ENCODE measurements around the gene FBXW11.
"Not testable (repeated sequence)": the region's sequence is repeated elsewhere in the genome, so short reads cannot be mapped to it uniquely, and the experiment has no call there.

FBXW11 gene

DNA sequence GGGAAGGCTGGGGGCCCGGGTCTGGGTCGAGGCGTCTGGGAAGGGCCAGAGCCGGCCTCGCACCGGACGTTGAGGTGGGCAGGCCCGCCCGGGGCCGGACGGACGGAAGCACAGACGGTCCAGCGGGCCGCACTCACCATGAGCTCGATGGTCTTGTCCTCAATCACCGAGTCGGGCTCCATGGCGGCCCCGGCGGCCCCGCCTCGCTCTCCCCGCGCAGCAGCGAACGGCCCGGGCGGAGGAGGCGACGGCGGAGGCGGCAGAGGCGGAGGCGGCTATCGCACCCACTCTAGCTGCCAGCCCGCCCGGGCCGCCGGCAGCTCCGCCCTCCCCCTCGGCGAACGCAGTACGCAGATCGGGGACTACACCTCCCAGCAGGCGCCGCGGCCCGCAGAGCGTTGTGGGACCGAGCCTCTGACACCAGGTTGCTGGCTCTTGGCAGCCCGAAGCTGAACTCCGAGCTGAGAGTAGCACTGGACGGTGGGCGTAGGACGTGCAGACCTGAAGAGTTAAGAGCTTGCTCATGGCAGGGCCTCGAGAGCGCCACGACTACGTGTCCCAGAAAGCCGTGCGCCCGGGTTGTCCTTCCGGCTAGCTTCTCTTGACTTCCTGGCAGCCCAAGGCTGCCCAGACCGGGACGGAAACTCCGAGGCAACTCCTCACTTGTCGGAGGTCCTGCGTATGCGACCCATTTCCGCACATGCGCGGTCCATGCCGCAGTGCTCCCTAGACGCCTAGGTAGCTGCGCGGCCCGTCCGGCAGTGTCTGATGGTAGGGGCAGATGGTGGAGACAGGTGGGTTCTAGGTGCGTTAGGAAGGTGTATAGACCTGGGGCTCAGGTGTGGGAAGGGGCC is at the start of gene FBXW11:
Gene FBXW11, minus strand, starts transcription at position 318 of the 854 bp plus-strand sequence. Its CDS starts 136 bp downstream, at position 182.
- peak; percentile 97 for DNase-seq

- no peak for DNase-seq
Measured at GRCh38 chr5:172055996-172056395, 49.6 kb upstream of the FBXW11 start.

DNA sequence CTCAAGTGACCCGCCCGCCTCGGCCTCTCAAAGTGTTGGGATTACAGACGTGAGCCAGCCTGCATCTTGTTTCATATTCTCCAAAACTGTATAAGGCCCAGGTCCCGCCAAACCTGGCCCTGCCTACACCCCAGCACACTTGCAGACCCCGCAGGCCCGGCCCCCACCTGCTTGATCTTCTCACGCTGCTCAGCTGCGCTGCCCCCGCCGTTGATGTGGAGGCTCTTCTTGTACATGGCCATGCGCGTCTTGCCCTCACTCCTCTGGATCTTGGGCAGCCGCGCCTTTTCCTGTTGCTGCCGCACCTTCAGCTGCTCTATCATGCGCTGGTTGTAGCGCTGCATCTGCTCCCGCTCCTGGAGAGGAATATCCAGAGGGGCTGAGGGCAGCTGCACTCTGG is 49.0 kb upstream of the FBXW11 start:
- no peak for DNase-seq

- no peak for DNase-seq
Measured at GRCh38 chr5:172054611-172055153, 48.2 kb upstream of the FBXW11 start.

- no peak for DNase-seq
Measured at GRCh38 chr5:172052450-172053236, 46.2 kb upstream of the FBXW11 start.

- no peak for DNase-seq
Measured at GRCh38 chr5:172051643-172052339, 45.4 kb upstream of the FBXW11 start.

DNA sequence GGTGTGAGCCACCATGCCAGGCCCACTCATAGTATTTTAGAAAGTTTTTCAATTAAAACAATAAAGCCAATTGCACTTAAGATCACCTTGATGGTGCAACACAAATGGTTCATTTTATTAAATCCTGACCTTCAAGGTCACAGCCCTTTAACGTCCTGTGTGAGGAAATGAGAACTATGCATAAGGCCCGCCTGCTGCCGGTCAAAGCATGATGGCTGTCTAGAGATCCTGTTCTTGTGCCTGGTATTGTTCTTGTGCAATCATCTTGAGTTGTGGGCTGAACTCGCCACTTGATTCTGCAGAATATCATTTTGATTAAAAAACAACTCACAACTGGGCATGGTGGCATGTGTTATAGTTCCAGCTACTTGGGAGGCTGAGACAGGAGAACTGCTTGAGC is 43.6 kb upstream of the FBXW11 start:
- DNase-seq: no peak

GRCh38 chr5:172049226-172049796 is 42.9 kb upstream of the FBXW11 start:
- DNase-seq: no peak

DNA sequence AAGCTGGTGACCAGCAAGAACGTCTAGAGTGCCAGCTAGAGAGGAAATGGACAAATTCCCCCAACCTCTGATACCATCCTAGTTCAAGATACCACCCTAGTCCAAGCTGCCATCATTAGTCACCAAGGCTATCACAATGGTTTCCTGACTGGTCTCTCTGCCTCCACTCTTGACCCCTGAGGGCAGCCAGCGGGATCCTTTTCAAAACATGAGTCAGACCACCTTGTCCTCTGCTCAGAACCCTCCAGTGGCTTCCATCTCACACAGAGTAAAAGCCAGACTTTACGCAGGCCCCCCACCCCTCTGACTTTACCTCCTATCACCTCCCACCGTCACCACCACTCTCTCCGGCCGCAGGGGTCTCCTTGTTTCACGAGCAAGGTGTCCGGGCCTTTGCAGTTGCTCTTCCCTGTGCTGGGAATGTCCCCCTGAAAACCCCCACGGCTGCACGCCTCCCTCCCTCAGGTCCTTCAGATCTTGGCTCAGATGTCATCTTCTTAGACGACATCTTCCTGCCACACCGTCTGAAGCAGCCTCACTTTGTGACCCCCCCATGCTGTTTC is 42.2 kb upstream of the FBXW11 start:
- no peak for DNase-seq

GRCh38 chr5:172048170-172048422 is 41.7 kb upstream of the FBXW11 start:
- no peak for DNase-seq

DNA sequence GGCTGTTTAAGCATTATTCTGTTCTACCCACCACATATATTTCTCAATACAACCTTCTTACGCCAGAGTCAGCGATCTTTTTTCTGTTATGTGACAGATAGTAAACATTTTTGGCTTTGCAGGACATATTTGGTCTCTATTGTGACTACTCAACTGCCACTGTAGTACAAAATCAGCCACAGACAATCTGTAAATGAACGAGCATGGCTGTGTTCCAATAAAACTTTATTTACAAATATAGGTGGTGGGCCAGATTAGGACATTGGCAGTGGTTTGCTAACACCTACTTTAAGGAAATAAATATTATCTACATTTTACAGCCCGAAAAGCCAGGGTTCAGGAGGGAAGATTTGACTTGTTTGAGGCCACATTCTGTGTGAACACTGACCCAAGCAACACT is 40.2 kb upstream of the FBXW11 start:
- no peak for DNase-seq

GRCh38 chr5:172045315-172045632 is 38.8 kb upstream of the FBXW11 start:
- no peak for DNase-seq

DNA sequence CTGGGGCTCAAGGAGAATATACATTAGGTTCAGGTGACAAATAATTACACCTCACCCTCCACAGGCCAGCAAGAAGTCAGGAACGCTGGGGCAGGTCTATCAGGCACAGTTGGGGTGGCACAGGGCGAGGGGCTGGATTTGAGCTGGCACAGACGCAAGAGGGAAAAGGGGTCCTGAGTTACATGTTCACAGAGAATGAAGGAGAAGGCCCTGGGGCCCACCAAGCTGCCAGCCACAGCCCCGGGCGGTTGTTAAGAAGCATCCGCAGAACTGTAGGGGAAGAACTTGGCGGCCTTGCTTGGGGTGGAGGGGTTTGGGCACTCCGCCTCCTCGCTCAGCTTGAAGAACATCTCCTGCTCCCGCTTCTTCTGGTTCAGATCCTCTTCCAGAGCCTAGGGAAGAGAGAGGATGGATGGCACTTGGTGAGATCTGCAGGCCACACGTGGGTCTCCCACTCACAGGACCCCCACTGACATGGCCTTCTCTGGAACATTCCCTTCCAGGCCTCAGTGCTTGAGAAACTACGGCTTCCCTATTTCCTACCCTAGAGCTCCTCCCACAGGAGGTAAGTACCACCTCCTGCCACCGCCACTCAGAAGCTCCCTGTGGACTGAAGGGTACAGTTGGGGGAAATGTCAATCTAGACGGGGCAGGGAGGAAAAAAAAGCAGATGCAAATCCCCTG is 38.3 kb upstream of the FBXW11 start:
- no peak for DNase-seq

DNA sequence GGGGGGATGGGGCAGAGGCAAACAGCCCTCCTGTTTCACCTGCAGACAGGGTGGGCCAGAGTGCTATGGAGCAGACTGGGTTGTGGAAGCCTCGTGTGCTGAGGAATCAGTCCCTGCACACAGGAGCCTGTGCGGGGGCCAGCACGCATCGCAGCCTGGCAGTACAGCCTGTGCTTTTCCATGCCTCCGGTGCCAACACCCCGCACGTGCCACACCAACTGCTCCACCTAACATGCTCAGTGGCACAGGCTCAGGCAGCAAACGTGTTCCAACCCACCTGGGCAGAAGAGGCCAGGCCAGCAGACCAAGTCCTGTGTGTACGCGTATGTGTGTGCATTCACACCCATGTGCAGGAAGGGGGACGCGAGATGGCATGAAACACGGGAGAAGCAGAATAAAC is 37.4 kb upstream of the FBXW11 start:
- DNase-seq: no peak

DNA sequence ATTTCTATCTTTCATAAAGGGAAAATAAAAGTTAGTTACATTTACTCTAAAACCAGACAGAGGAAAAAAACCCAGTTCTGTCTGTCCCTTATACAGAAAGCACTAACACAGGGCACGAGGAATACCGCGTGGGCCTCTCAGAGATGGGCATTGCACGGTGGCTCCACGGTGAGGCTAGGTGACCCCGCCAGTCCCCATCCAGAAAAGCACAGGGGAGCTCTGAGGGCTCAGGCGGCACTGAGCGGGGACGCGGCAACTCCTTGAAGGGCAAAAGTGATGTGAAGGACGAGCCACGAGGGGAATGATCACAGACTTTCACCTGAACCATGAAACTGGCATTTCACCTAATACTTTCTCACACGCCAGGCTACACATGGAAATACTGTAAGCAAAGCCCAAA is 35.7 kb upstream of the FBXW11 start:
- DNase-seq: no peak

GRCh38 chr5:172038167-172038566 is 31.7 kb upstream of the FBXW11 start:
- DNase-seq: no peak

GRCh38 chr5:172035049-172035448 is 28.6 kb upstream of the FBXW11 start:
- DNase-seq: no peak

GRCh38 chr5:172031894-172032461 is 25.5 kb upstream of the FBXW11 start:
- DNase-seq: no peak

- DNase-seq: no peak
Measured at GRCh38 chr5:172029876-172030275, 23.4 kb upstream of the FBXW11 start.

GRCh38 chr5:172028167-172028566 is 21.7 kb upstream of the FBXW11 start:
- no peak for DNase-seq

DNA sequence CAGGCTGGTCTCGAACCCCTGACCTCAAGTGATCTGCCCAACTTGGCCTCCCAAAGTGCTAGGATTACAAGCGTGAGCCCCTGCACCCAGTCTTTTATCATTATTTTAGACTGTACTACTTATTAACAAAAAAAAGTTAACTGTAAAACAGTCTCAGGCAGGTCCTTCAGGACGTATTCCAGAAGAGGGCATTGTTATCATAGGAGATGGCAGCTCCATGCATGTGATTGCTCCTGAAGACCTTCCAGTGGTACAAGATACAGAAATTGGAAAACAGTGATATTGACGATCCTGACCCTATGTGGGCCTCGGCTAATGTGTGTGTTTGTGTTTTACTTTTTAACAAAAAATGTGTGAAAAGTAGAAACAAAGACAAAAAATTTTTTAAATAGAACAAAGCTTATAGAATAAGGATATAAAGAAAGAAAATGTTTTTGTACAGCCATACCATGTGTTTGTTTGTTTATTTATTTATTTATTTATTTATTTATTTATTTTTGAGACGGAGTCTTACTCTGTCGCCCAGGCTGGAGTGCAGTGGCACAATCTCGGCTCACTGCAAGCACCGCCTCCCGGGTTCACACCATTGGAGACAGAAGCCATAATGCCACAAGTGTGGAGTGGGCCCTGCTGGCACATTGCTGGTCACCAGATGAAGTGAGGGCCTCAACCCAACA is 13.8 kb upstream of the FBXW11 start:
- DNase-seq: not testable (repeated sequence)

Measured in CD4-positive, alpha-beta T cell treated with Interferon gamma for 1 hour (primary cell).